ENCODE data around the gene HIGD2B. TPM values are rescaled to one million over a fixed set of nuclear protein-coding genes. Genes with fewer than 3 reads are reported as not detected.

HIGD2B gene
- not detected in 2 replicates for total RNA-seq
- long read RNA-seq, result 0 reads

- no peak for TF ChIP-seq CTCF (IDR thresholded peaks at IDR 0.05)
These were observed at the start of gene HIGD2B, which contains the start of gene BBS4 for GRCh38 chr15:72685925-72686794. Gene HIGD2B, minus strand, starts transcription at chr15:72686182. Its CDS starts 9,808 bp downstream, at chr15:72676374. Gene BBS4, plus strand, starts transcription at chr15:72686207. Its CDS starts 21 bp downstream, at chr15:72686228.

GRCh38 chr15:72735111-72735510 is 49.1 kb upstream of the HIGD2B start:
- Mint-ChIP-seq H3K9me3 (ENCODE audit: unreplicated experiment) (no peaks in the 10 kb centered on the region), H3K27ac (ENCODE audit: unreplicated experiment) (no peak overlapping the region), H3K27me3 (ENCODE audit: unreplicated experiment) (no peaks in the 10 kb centered on the region), H3K4me1 (ENCODE audit: unreplicated experiment) (no peaks in the 10 kb centered on the region), H3K36me3 (ENCODE audit: unreplicated experiment) (peaks cover 58% of the 10 kb centered on the region), H3K4me3 (ENCODE audit: unreplicated experiment) (no peak overlapping the region)
- DNase-seq (ENCODE audit: extremely low spot score, unreplicated experiment), result no peak
- no peak for TF ChIP-seq CTCF (IDR thresholded peaks at IDR 0.05)

More at GRCh38 chr15:72685925-72686794, at the start of gene HIGD2B, which contains the start of gene BBS4:
- no peaks in the 10 kb centered on the region for H3K9me3 Mint-ChIP-seq (ENCODE audit: unreplicated experiment)
- peak; percentile 93 for DNase-seq (ENCODE audit: extremely low spot score, unreplicated experiment)
- peak within 1 kb of the TSS; percentile 94 for H3K4me3 Mint-ChIP-seq (ENCODE audit: unreplicated experiment)
- no peaks in the 10 kb centered on the region for H3K36me3 Mint-ChIP-seq (ENCODE audit: unreplicated experiment)
- H3K4me1 Mint-ChIP-seq (ENCODE audit: unreplicated experiment), result peaks cover 14% of the 10 kb centered on the region
- peaks cover 3% of the 10 kb centered on the region for H3K27me3 Mint-ChIP-seq (ENCODE audit: unreplicated experiment)
- peak within 1 kb of the TSS; percentile 99 for H3K27ac Mint-ChIP-seq (ENCODE audit: unreplicated experiment)

GRCh38 chr15:72733941-72734738 is 48.2 kb upstream of the HIGD2B start:
- Mint-ChIP-seq H3K9me3 (ENCODE audit: unreplicated experiment) (no peaks in the 10 kb centered on the region), H3K36me3 (ENCODE audit: unreplicated experiment) (peaks cover 49% of the 10 kb centered on the region), H3K27ac (ENCODE audit: unreplicated experiment) (no peak overlapping the region), H3K27me3 (ENCODE audit: unreplicated experiment) (no peaks in the 10 kb centered on the region), H3K4me1 (ENCODE audit: unreplicated experiment) (no peaks in the 10 kb centered on the region), H3K4me3 (ENCODE audit: unreplicated experiment) (no peak overlapping the region)
- no peak for TF ChIP-seq CTCF (IDR thresholded peaks at IDR 0.05)
- no peak for DNase-seq (ENCODE audit: extremely low spot score, unreplicated experiment)

GRCh38 chr15:72732516-72732915 is 46.5 kb upstream of the HIGD2B start:
- H3K4me3 Mint-ChIP-seq (ENCODE audit: unreplicated experiment), result no peak overlapping the region
- H3K36me3 Mint-ChIP-seq (ENCODE audit: unreplicated experiment), result peaks cover 40% of the 10 kb centered on the region
- no peaks in the 10 kb centered on the region for H3K27me3 Mint-ChIP-seq (ENCODE audit: unreplicated experiment)
- no peak for TF ChIP-seq CTCF (IDR thresholded peaks at IDR 0.05)
- no peaks in the 10 kb centered on the region for H3K9me3 Mint-ChIP-seq (ENCODE audit: unreplicated experiment)
- H3K27ac Mint-ChIP-seq (ENCODE audit: unreplicated experiment), result no peak overlapping the region
- no peaks in the 10 kb centered on the region for H3K4me1 Mint-ChIP-seq (ENCODE audit: unreplicated experiment)
- DNase-seq (ENCODE audit: extremely low spot score, unreplicated experiment), result no peak

- Mint-ChIP-seq H3K27ac (ENCODE audit: unreplicated experiment) (no peak overlapping the region), H3K36me3 (ENCODE audit: unreplicated experiment) (peaks cover 36% of the 10 kb centered on the region), H3K9me3 (ENCODE audit: unreplicated experiment) (no peaks in the 10 kb centered on the region), H3K4me1 (ENCODE audit: unreplicated experiment) (no peaks in the 10 kb centered on the region), H3K4me3 (ENCODE audit: unreplicated experiment) (no peak overlapping the region), H3K27me3 (ENCODE audit: unreplicated experiment) (no peaks in the 10 kb centered on the region)
- no peak for DNase-seq (ENCODE audit: extremely low spot score, unreplicated experiment)
- no peak for TF ChIP-seq CTCF (IDR thresholded peaks at IDR 0.05)
These were observed 46.1 kb upstream of the HIGD2B start for GRCh38 chr15:72732086-72732485.
